Heart right ventricle (tissue), 16 donors: ENCODE measurements around the gene PRKN. TPM values are rescaled to one million over a fixed set of nuclear protein-coding genes. Genes with fewer than 3 reads are reported as not detected.

Source experiments
- ATAC-seq, 8 donors: fragments of 200-7000 bp; cut with Tn5 transposase; one replicate each; pipeline ENCODE4 v1.9.1; 2020; ENCODE audit warnings: mild to moderate bottlenecking in 8 of 8, moderate library complexity in 8 of 8, moderate number of reproducible peaks in 1 of 8
- DNase-seq, 2 donors: peaks; one replicate each; pipeline ENCODE4 v3.0.0-alpha.2; 2020
- H3K27ac ChIP-seq, 10 donors: fragments of 200-600 bp; sonication (generic) in 2 of 10; one replicate each; pipeline versions ENCODE4 v1.5.0 to v1.8.0; 2020 to 2022; ENCODE audit warnings: mild to moderate bottlenecking in 3 of 10
- H3K27me3 ChIP-seq, 7 donors: fragments of 200-600 bp; one replicate each; pipeline ENCODE4 v1.8.0; 2021 to 2022; ENCODE audit warnings: mild to moderate bottlenecking in 2 of 7
- H3K36me3 ChIP-seq, 9 donors: fragments of 200-600 bp; sonication (generic) in 1 of 9; one replicate each; pipeline versions ENCODE4 v1.5.0 to v1.8.0; 2020 to 2022; ENCODE audit warnings: mild to moderate bottlenecking in 2 of 9
- H3K4me1 ChIP-seq, 9 donors: fragments of 200-600 bp; sonication (generic) in 1 of 9; one replicate each; pipeline versions ENCODE4 v1.5.0 to v1.8.0; 2020 to 2022; ENCODE audit warnings: mild to moderate bottlenecking in 4 of 9
- H3K4me3 ChIP-seq, 10 donors: fragments of 200-600 bp; sonication (generic) in 2 of 10; one replicate each; pipeline versions ENCODE4 v1.5.0 to v1.8.0; 2020 to 2022; ENCODE audit warnings: mild to moderate bottlenecking in 7 of 10, moderate library complexity in 2 of 10
- H3K9me3 ChIP-seq, 11 donors: fragments of 200-600 bp in 10 of 11; sonication (generic) in 2 of 11; one replicate each; pipeline versions ENCODE4 v1.5.0 to v1.8.0; 2013 to 2022; ENCODE audit warnings: mild to moderate bottlenecking in 2 of 11, control low read depth in 1 of 11, moderate library complexity in 1 of 11
- WGBS, 2 donors: extraction: QIAGEN DNeasy Blood & Tissue Kit; methylation state at CpG; one replicate each; pipeline ENCODE4 v1.1.7; 2013; ENCODE audit warnings: inconsistent platforms in 1 of 2; 5-methylcytosine and 5-hydroxymethylcytosine counted together
- intact Hi-C, 10 donors: fragments of 100-400 bp; cut with DNase I; formaldehyde crosslinking; loops; one replicate each; pipeline versions ENCODE4 v1.11.1 to v1.14.2; 2022
- polyA plus RNA-seq, 2 donors: library from polyadenylated mRNA; stranded (reverse); fragments of 200-250 nt; gene quantifications; one replicate each; pipeline ENCODE4 v1.2.3, GENCODE V29; 2013
- total RNA-seq, 10 donors: library from RNA; stranded (reverse); fragmentation: NEBNext Ultra II Directional in 3 of 10; extraction: Animal tissue kit (Norgen Biotek cat#: 25700) in 3 of 10; gene quantifications; one replicate each; pipeline versions ENCODE4 v1.2.1 to v1.2.4, GENCODE V29; 2021 to 2023
- TF ChIP-seq, protein P1 (sequence below), 9 donors: fragments of 200-600 bp; sonication (generic) in 2 of 9; IDR thresholded peaks; one replicate each; pipeline versions ENCODE4 v1.5.0 to v1.8.0; 2021 to 2022; ENCODE audit warnings: antibody characterized with exemption in 9 of 9, mild to moderate bottlenecking in 5 of 9, moderate library complexity in 1 of 9
- donor health status: Arrhythmogenic right ventricular cardiomyopathy.
- donor health status: ischemic (EF 13 %, LVEDD 7.1; RV severe dilation, severe dysfunction).
- donor health status: healthy with polysubstance abuse.
- donor health status: DM: no; HTN: yes; CAD: no.
- donor health status: DM: no; HTN: no; CAD: no.
- donor health status: ischemic (EF 25% LVEDD 6.9; RV normal size, moderate dysfunction).
- donor health status: ischemic (EF 25% LVEDD 5.7; RV mildly dilated, moderate dysfunction).
- donor health status: healthy.
- donor health status: DM: yes; HTN: yes; CAD: no.
- donor health status: Ischemic cardiomyopathy.
- donor health status: ischemic (EF 35%, LVEDD 5.7; RV mildly dilated, moderate dysfunction).
- donor health status: nonischemic (EF 11% LVEDD 7.7; RV severe dilation, severe dysfunction).
- donor health status: DM: yes; HTN: yes; CAD: no.
- donor health status: PGD.
- donor health status: ischemic (EF 29% LVEDD 5.4; RV normal size, mild dysfunction).
- donor health status: nonischemic (EF 23%, LVEDD 6.1; RV moderate dilation, normal function).

Gene PRKN
- total and polyA plus RNA-seq, 12 donors = 2.3 to 27.7 (median 26.3) TPM

DNA sequence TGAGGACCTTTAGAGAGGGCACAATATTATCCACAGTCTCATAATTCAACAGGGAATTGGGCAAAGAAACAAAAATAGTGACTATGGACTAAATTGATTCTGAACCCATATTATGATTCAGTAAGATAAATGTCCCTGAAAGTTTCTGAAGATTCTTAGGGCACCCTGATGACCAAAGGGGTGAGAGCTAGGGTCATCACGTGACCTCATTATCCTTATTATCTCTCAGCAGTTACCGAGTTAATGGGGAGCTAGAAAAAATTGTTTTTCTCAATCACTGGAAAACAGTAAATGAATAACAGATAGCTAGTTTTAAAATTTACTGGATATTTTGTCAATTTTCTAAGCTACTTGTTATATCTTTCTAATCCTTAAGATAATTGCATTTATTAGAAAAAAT lies 639.5 kb downstream of the PRKN start:
- peaks cover 0 to 2% (median 0%) of the 10 kb centered on the region in 11 donors for H3K9me3 ChIP-seq
- no peak overlapping the region for H3K27ac ChIP-seq
- ATAC-seq = no peak
- WGBS, 2 donors = 90 to 93% methylated on average over 2 of the region's 2 CpGs
- TF ChIP-seq, protein P1, sequence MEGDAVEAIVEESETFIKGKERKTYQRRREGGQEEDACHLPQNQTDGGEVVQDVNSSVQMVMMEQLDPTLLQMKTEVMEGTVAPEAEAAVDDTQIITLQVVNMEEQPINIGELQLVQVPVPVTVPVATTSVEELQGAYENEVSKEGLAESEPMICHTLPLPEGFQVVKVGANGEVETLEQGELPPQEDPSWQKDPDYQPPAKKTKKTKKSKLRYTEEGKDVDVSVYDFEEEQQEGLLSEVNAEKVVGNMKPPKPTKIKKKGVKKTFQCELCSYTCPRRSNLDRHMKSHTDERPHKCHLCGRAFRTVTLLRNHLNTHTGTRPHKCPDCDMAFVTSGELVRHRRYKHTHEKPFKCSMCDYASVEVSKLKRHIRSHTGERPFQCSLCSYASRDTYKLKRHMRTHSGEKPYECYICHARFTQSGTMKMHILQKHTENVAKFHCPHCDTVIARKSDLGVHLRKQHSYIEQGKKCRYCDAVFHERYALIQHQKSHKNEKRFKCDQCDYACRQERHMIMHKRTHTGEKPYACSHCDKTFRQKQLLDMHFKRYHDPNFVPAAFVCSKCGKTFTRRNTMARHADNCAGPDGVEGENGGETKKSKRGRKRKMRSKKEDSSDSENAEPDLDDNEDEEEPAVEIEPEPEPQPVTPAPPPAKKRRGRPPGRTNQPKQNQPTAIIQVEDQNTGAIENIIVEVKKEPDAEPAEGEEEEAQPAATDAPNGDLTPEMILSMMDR (IDR thresholded peaks at IDR 0.05) = no peak
- no peaks in the 10 kb centered on the region for H3K36me3 ChIP-seq
- intact Hi-C loops = no loop called here
- no peaks in the 10 kb centered on the region for H3K27me3 ChIP-seq
- peaks cover 0 to 17% (median 5%) of the 10 kb centered on the region in 9 donors for H3K4me1 ChIP-seq
- H3K4me3 ChIP-seq = no peak overlapping the region
- DNase-seq = no peak

DNA sequence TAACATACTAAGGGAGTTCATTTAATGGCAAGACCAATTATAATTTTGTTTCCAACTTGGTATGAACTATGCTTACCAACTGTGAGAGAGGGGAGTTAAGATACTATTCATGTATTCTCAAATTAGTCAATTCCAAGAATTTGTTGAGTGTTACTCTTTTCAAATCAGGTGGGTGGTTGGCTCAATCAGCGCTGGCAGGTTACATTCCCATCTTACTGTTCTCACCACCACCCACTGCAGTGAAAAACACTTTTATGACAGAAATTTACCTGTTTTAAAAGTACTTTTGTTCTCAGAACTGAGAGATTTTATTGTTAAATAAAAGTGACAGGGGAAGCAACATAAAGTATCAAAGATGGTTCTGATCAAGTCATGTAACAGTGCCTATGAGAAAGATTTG lies 642.0 kb downstream of the PRKN start:
- no peaks in the 10 kb centered on the region for H3K36me3 ChIP-seq
- H3K27ac ChIP-seq = no peak overlapping the region
- DNase-seq (no peak), ATAC-seq (no peak)
- H3K27me3 ChIP-seq = no peaks in the 10 kb centered on the region
- peaks cover 0 to 11% (median 0%) of the 10 kb centered on the region in 11 donors for H3K9me3 ChIP-seq
- 96 to 97% methylated on average over 1 of the region's 1 CpG for WGBS, 2 donors
- TF ChIP-seq, protein P1 (IDR thresholded peaks at IDR 0.05) = no peak
- H3K4me1 ChIP-seq = peaks cover 0 to 3% (median 0%) of the 10 kb centered on the region in 9 donors
- H3K4me3 ChIP-seq = no peak overlapping the region
- intact Hi-C loops = no loop called here

DNA sequence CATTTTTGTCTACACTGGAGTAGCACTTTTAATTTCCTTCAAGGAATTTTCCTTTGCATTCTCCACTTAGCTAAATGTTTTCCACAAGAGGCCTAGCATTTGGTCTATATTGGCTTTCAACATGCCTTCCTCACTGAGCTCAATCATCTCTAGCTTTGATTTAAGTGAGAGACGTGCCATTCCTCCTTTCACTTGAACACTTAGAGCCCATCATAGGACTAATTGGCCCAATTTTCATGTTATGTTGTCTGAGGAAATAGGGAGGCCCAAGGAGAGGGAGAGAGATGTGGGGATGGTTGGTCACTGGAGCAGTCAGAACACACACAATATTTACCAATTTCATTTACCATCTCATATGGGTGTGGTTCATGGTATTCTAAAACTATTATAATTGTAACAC lies 645.0 kb downstream of the PRKN start:
- H3K4me1 ChIP-seq = no peaks in the 10 kb centered on the region
- intact Hi-C loops = no loop called here
- H3K36me3 ChIP-seq = no peaks in the 10 kb centered on the region
- no peak overlapping the region for H3K27ac ChIP-seq
- H3K9me3 ChIP-seq = peaks cover 0 to 11% (median 0%) of the 10 kb centered on the region in 11 donors
- ATAC-seq (no peak), DNase-seq (no peak)
- WGBS, 2 donors = 83 to 86% methylated on average over 1 of the region's 1 CpG
- no peak overlapping the region for H3K4me3 ChIP-seq
- TF ChIP-seq, protein P1 (IDR thresholded peaks at IDR 0.05) = no peak
- H3K27me3 ChIP-seq = no peaks in the 10 kb centered on the region

DNA sequence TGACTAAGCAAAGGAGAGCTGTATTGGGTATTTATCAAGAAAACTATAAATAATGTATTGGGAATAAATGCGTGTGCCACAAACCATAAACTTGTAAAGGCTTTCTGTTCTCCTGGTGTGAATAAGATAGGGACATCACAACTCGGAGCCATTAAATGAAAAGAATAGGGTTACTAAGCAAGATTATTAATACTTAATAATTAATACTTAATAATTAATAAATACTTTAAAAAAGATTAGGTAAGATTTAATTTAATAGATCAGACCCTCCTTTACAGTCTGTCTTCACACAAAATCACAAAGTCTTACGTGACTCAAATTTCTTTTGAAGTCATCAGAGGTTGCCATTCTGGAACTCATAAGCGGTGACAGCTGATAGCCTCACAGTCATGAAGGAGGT lies 648.9 kb downstream of the PRKN start:
- peaks cover 0 to 11% (median 0%) of the 10 kb centered on the region in 11 donors for H3K9me3 ChIP-seq
- TF ChIP-seq, protein P1 (IDR thresholded peaks at IDR 0.05) = no peak
- H3K27ac ChIP-seq = no peak overlapping the region
- no peak overlapping the region for H3K4me3 ChIP-seq
- no peak for DNase-seq
- H3K27me3 ChIP-seq = no peaks in the 10 kb centered on the region
- no peak for ATAC-seq
- intact Hi-C loops = no loop called here
- no peaks in the 10 kb centered on the region for H3K36me3 ChIP-seq
- H3K4me1 ChIP-seq = peaks cover 0 to 11% (median 0%) of the 10 kb centered on the region in 9 donors
- WGBS, 2 donors = 68 to 71% methylated on average over 4 of the region's 4 CpGs
